CD4-positive, alpha-beta T cell treated with Interleukin-4 for 1 hour (primary cell): ENCODE measurements around the gene WSCD2.
"Not testable (repeated sequence)": the region's sequence is repeated elsewhere in the genome, so short reads cannot be mapped to it uniquely, and the experiment has no call there.

ENCODE experiments used
- DNase-seq, 2 donors: peaks; one replicate each; pipeline ENCODE4 v3.0.0-alpha.2; 2020 to 2022

Gene WSCD2

DNA sequence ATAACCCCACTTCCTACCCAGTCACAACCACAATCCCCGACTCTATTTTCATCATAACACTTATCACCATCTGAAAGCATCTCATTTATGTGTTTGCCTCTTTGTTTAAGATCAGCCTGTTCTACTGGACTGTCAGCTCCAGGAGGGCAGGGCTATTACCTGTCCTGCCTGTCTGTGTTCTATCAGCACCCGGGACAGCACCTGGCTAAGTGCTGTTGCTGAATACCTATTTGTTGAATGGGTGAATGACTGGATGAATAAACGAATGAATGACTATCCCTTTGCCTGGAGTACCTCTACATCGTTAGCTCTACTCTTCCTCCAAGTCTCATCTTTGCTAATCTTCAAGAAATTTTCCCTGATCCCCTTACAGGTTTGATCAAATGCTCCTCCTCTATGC lies 69.0 kb downstream of the WSCD2 start:
- DNase-seq: no peak

DNA sequence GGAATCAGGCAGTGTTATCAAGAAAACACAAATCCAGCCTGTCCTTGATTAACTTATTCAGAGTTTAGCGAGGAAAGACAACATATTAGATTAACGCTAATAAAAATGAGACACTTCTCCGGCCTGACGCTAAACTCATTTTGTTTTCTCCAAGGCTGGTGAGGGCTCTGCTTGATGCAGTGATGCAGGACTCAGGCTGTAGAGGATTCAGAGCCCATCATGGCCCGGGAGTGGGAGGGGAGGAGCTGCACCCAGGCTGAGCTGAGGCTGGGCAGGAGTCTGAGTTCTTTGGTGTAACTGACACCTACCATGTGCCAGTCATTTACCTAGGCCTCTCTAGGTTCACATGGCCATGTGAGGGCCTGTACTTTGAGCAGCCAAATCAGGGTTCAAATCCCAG lies 70.0 kb downstream of the WSCD2 start:
- no peak for DNase-seq

DNA sequence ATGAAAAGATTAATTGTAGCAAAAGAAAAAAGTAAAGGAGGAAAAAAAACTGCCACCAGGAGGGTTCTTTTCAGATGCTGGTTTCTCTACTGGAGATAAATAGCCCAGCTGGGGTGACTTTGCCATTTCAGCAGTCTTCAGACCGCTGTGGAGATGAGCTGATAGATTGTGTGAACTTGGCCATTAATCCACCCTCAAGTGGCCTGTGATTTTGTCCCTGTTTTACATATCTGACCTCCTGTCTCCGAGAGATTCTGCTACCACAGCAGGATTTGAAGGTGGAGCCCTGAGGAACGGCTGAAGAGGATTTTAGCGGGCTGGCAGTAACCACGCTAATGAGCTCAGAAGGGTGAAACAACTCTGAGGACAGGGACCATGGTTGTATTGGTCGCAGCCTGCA lies 72.7 kb downstream of the WSCD2 start:
- no peak for DNase-seq

DNA sequence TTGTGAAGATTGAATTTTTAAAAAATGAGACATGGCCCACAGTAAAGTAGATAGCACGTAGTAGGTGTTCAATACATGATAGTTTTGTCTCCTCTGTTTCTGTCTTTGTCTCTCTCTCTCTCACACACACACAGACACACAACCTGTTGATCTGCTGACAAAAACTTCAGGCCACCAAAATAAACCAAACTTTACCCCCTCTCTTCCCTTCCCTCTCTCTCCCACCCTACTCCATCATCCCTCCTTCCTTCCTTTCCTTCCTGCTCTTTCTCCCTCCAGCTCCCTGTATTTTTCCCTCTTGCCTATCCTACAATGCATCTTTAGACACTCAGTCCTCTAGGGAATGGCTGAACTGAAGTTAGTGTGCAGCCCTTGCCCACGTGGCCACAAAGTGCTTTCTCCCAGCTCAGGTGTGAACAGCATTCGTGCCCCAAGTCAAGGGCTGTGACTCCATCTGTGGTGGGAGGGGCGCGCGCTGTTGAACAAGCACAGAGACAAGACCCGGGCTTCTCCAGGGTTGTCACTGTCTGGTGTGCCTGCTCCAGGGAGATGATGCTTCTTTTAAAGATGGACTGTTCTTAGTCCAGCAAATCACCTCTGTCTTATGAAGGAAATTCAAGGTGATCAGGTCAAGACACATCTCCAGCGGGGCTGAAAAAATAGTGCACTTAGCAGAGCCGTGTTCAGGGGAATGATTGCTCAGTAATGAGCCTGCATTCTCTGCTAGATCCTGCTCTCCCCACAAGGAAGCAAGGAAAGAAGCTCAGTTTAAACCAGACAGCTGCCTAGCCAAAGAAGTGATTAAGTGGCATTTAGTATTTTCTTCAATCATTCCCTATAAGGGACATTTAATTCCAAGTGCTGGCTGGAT lies 75.3 kb downstream of the WSCD2 start:
- DNase-seq: no peak

DNA sequence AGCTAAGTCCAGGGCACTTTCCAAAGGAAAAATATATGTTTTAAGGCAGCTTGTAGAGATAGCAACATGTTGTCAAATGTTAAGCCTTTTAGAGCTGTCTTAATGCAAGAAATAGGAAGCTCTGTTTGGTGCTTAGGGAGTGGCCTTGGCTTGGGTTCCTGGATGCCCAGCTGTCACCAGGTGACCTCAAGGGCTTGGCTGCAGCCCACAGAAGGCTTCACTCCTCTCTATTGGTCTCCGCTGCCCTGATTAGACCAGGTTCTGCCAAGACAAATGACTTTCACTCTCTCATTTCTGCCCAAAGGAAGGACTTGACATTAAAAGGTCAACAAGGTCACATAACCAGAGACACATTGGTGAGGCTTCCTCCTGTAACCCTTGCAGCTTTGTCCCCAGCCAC lies 76.8 kb downstream of the WSCD2 start:
- DNase-seq: no peak

DNA sequence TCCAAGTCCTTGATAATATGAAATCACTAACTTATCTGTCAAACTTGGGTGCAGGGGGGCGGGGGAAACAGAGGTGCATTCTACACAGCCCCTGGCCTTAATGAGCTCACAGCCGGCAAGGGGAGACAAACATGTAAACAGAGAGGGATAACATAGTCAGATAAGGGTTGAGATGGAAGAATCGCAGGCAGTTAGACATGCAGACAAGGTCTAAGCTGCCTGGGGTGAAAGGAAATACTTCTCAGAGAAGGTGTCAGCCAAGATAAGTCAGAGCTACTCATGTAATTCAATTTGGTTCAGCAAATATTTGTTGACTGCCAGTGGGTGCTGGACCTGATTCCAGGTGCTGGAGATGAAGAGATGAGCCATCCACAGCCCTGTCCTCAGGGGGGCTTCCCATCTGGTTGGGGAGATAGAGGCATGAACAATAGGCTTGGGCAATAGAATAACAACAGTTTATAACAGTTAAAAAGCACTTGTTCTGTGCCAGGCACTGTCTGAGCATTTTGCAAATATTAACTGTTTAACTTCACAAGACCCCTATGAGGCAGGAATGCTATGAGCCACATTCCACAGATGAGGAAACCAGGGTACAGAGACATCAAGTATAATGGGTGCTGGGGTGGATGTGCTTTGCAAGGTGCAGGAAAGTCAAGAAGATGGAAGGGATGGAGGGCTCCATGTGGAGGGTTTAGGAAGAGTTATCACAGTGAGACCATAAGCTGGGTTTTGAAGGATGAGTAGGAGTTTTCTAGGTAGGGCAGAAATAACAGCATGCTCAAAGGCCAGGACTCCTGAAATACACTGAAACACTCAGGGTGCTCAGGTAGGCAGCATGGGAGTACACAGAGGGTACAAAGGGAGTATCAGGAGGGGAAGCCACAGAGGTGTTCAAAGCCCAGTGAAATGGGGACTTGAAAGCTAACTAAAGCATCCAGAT lies 79.0 kb downstream of the WSCD2 start:
- no peak for DNase-seq

DNA sequence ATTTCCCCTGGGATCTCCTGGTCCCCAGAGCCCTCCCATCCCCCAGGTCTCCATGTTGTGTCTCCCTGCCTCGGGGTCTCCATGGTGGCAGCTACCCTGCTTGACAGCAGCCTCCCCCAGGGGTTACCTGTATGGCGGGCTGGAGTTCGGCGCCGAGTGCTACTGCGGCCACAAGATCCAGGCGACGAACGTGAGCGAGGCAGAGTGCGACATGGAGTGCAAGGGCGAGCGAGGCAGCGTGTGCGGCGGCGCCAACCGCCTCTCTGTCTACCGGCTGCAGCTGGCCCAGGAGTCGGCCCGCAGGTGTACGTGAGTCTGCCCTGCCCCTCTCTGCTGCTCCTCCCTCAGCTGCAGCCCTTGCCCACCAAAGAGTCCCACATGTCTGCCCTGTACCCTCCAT lies 80.9 kb downstream of the WSCD2 start:
- DNase-seq: no peak

DNA sequence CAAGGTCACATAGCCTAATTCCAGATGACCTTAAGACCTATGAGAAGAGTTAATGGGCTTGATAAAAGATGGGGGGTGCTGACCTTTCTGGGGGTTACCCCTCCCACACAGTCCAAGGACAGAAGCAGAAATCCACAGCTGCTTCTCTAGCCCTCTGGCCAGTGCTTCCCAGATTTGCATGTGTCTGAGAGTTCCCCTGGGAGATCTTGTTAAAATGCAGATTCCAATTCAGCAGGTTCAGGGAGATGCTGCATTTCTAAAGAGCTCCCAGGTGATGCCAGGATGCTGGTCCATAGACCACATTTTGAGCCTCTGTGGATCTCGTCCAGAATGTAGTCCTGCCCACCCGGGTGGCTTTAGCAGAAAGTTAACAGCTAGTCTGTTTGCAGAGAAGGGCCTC lies 82.1 kb downstream of the WSCD2 start:
- DNase-seq: no peak

DNA sequence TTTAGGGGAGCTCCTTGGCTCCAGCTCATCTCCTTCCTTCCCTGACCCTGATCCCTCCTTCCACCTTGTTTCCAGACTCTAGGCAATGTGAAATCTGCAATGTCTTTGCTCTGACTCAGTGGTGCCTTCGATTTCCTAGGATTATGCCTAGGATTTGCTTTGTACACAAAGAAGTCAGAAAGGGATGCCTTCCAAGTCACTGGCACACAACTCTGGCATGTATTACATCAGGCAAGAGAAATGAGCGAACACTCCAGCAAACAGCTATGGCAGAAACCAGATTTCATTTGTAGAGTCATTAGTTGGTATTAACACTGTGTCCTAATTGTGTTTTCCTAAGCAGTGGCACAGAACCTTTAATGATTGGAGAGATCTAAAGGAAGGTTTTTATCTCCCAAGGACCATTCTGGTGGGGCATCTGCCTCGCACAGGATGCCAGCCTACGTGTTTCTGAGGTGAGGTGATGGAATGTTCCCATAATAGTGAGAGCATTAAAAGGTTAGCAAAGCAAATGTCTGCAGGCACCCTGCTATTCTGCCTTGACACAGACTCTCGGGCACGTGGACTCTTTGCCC lies 84.9 kb downstream of the WSCD2 start:
- DNase-seq: no peak

DNA sequence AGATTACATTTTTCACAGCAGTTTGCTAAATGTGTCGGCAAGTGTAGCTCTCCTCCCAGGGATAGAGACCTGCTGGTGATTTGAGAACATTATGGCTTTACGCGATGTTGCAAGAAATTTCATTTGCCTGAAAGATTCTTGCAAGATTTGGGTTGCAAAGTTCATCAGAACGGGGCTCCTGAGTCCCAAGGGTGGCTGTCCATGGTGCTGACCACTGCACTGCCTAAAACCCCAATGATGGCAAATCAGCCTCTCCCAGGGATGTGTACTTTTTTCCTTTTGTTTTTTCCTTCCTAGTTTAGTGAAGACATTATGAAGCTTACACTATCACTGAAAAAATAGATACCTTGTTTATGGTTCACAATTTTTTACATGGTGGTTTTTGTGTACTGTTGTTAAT lies 85.4 kb downstream of the WSCD2 start:
- no peak for DNase-seq

DNA sequence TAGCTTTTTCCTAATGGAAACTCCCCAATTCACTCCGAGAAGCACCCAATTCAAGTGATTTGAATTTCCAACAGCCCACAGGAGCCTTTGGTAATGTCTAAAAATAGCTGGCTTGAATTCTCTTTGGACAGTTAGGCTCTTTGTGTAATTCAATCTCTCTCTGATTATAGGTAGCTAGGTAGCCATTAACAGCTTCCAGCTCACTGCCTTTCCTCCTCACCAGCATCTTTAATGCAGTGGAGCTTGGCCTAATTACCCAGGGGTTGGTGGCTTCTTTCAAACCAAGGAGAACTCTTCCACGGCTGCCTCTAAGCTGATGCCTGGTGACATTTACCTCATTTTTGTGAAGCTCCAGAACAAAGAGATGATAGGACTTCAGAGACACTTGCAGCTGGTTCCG lies 86.4 kb downstream of the WSCD2 start:
- no peak for DNase-seq

DNA sequence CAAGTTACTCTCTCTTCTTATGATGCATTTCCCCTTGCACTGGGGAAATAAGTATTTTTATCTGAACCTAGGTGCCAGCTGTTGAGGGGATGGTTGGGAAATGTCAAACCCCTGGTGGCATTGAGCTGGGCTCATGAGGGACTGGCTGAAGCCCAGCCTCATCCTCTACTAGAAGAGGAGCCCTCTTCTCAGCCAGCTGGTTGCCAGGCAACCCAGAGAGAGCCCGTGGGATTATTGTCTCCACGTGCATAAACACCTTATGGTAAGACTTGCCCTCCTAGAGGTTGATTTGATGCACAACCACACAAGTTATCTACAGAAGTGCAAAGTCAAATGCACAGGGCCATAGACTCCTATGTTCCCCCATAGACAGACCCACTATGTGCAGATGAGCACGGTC lies 89.8 kb downstream of the WSCD2 start:
- DNase-seq: no peak

DNA sequence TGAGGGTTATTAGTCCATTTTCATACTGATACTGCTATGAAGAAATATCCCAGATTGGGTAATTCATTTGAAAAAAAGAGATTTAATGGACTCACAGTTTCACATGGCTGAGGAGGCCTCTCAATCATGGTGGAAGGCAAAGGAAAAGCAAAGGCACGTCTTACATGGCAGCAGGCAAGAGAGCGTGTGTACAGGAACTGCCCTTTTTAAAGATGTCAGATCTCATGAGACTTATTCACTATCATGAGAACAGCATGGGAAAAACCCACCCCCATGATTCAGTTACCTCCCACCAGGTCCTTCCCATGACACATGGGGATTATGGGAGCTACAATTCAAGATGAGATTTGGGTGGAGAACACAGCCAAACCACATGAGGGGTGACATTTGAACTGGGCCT lies 96.0 kb downstream of the WSCD2 start:
- not testable (repeated sequence) for DNase-seq

DNA sequence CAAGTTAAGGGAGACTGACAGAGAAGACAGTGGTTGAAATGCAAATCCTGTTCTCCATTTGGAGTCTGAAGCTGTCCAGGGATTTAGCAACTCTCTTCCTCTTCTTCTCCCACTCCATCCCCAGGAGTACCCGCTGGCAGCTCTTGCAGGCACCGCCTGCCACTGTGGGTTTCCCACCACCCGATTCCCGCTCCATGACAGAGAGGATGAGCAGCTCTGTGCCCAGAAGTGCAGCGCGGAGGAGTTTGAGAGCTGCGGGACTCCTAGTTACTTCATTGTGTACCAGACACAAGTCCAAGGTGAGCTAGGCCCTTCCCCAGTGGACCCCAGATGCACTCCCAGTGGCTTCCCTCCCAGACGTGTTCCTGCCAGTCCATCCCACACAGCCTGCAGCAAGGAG lies 97.8 kb downstream of the WSCD2 start:
- DNase-seq: no peak

DNA sequence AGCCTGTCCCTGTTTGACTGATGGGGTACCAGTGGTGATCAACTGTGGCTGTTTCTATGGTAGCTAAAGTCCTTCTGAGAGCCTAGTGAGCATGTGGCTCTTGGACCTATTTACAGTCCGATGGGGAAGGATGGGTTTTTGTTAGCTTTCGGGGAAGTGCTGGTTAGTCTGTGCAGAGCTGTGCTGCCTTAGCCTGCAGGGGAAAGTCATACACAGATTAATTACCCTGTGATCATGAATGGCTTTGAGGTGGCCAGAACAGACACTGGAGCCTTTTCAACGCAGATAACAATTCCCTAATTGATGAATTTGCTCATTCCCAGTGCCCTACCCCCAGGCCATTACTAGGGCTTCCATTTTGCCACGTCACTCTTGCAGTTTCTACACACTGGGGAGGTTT lies 99.7 kb downstream of the WSCD2 start:
- DNase-seq: no peak

DNA sequence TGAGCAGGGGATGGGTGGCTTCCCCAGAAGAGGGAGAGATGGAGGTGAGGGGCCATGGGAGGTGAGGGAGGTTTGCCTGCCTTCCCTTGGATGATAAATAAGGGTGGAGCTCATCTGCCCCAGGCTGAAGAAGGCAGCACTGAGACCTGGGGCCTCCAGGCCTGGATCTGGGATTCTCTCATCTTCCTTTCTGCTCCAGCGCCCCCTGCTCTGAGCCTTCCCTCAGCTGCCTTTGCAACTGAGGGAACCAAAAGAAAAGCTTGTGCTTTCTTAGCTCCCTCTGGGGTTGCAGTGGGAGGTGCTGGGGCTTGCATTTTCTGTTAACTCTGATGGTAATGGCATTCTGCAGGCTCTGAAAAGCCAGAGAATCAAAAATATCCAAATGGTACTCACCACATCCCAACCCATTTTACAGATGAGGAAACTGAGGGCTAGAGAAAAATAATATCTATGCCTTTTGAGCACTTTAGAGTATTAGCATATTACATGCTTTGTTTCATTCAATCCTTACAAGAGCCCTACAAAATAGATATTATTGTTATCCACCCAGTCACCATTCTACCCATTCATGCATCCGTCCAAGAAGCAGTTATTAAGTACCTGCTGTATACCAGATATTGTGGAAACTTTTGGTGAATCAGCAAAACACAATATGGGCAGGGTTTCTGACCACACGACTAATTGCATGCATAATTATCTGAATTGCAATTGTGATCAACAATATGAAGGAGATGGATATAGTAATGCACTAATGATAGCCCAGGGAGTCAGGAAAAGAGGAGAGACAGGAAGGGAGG lies 102.2 kb downstream of the WSCD2 start:
- DNase-seq: no peak

DNA sequence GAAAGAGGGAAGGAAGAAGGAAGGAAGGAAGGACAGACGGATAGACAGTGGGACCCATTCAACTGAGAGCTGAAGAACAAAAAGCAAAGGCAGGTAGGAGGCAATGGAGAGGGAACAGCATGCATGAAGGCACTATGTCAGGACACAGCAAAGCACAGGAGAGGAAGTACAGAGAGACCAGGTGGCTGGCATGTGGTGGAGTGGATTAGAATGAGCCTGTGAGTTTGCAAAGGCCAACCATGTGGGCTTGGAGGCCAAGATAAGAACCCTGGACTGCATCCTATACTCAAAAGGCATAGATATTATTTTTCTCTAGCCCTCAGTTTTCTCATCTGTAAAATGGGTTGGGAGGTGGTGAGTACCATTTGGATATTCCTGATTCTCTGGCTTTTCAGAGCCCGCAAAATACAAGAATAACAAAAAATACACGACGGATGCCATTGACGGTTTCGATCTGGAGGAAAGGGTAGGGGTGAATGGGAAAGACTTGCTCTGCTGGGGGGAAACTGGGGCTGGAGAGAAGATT lies 102.9 kb downstream of the WSCD2 start:
- DNase-seq: no peak

DNA sequence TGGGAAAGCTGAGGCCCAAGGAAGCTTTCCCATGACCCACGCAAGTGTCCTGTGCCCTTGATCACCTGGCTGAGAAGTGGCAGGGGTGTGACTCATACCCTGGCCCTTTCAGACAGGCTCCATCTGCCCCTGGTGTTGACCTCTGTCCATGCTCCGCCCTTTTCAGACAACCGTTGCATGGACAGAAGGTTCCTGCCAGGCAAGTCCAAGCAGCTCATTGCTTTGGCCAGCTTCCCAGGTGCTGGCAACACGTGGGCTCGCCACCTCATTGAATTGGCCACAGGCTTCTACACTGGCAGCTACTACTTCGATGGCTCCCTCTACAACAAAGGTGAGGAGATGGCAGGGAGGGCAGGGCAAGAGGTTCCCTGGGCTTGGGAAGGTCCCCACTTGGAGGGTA lies 103.5 kb downstream of the WSCD2 start:
- DNase-seq: no peak

DNA sequence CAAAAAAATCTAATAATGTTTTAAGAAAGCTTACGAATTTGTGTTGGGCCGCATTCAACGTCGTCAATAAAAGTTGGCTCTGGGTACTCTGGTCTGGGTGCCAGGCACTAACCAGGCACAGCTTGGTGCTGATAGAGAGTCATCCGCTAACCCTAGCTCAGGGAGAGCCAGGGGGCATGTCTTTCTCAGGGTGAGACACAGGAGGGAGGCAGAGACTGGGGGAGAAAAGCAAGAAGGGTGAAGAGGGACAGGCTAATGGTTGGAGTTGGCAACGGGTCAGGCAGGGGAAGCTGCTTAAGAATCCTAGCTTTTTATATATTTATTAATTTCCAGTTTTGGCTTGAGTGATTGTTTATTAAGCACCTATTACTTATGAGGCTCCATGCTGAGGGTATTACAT lies 105.1 kb downstream of the WSCD2 start:
- peak; percentile 34 for DNase-seq

DNA sequence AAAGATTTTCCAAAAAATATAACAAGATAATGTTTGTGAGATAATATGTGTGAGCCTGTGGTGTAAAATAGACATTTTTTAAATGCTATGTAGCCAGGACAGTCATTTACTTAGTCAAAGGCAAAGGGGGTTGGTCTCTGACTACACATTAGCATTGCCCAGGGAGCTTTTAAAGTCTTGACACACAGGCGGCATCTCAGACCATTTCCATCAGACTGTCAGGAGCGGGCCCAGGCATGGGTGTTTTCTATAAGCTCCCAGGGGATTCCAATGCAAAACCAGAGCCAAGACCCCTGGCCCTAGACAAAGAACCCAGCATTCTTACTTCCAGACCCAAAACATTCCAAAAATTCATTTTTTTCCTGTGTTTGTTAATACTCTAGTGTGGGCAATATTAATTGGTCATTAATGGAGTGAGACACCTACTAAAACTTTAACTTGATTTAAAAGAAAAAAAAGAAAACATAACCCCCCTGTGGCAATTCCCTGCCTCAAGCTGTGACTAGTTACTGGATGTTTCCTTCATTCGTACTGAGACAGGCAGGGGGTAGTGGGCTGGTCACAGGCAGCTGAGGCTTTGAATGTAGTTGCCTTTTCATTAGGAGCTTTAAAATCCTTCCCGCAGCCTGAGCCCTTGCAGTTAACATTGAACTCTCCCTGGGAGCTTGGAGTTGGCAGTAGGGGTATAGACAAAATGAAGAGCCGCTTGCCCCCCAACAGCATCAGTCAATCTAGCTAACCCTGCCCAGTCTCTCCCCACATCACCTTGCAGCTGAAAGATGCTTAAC lies 106.3 kb downstream of the WSCD2 start:
- DNase-seq: no peak

DNA sequence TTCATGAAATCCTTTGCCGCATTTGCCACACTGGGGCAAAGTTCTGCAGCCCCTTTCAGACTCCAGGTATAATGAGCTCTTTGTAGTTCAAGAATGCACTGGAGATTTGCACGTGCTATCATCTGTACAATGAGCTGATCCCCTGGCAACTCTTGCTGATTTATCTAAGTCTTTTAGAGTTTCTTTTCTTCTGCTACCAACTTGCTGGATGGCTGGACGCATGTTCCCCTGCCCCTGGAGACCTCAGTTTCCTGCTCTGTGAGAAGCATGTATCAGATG lies 106.8 kb downstream of the WSCD2 start:
- no peak for DNase-seq

DNA sequence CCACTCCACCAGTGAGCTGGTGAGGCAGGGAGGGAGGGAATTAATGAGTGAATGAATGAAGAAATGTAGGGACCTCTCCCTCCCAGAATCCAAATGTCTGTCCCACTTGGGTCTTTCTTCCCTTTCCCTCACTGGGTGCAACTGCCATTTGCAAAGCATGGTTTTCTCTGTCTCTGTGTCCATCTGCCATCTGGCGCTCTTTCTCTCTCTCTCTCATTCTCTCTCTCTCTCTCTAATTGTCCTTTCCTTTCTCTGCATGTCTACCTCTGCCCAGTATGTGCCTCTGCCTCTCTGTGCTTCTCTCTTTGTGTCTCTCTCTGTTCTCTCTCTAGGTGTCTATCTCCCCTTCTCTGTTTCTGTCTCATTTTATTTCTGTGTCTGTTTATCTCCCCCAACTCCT lies 107.3 kb downstream of the WSCD2 start:
- no peak for DNase-seq
